ENCODE results near the gene DNAJC30.

GRCh38 chr7:73702226-73702625, 19.0 kb upstream of the DNAJC30 start:
- TF ChIP-seq CREB1 (CRISPR knock-in tag; IDR thresholded peaks at IDR 0.05; ENCODE audit: low read depth) (no peak), CTCF (conservative IDR thresholded peaks at IDR 0.05; ENCODE audit: low read depth in 2 of 2) (no peak), NANOG (IDR thresholded peaks at IDR 0.05; ENCODE audit: borderline replicate concordance) (no peak), REST (IDR thresholded peaks at IDR 0.05; ENCODE audit: unreplicated experiment) (no peak), POLR2AphosphoS5 (IDR thresholded peaks at IDR 0.05; ENCODE audit: low read depth) (no peak), EZH2 (IDR thresholded peaks at IDR 0.05; ENCODE audit: low read depth, unreplicated experiment) (no peak), ZNF114 (CRISPR knock-in tag; IDR thresholded peaks at IDR 0.05) (no peak)
